Liver (tissue), 9 donors: ENCODE results near the gene KNCN. TPM values are rescaled to one million over a fixed set of nuclear protein-coding genes. Genes with fewer than 3 reads are reported as not detected.

Source experiments
- DNase-seq: peaks from one replicate; pipeline ENCODE4 v3.0.0-alpha.2; 2017; ENCODE audit warnings: low spot score
- H3K27ac ChIP-seq, 2 donors: one replicate each; pipeline ENCODE4 v1.7.0; 2013; ENCODE audit warnings: inconsistent platforms in 2 of 2, low read length in 2 of 2, control low read depth in 1 of 2, low read depth in 1 of 2, mild to moderate bottlenecking in 1 of 2
- H3K27me3 ChIP-seq, 4 donors: one replicate each; pipeline versions ENCODE4 v1.6.1 to v1.7.0; 2013; ENCODE audit warnings: low read length in 3 of 4, inconsistent platforms in 1 of 4, mild to moderate bottlenecking in 1 of 4, moderate library complexity in 1 of 4; ENCODE audit not compliant: control insufficient read depth in 4 of 4, insufficient read depth in 4 of 4
- H3K36me3 ChIP-seq, 4 donors: one replicate each; pipeline versions ENCODE4 v1.6.1 to v1.7.0; 2013; ENCODE audit warnings: low read length in 3 of 4, mild to moderate bottlenecking in 3 of 4, low read depth in 1 of 4, moderate library complexity in 1 of 4; ENCODE audit not compliant: control insufficient read depth in 4 of 4, insufficient read depth in 3 of 4
- H3K4me1 ChIP-seq, 4 donors: one replicate each; pipeline versions ENCODE4 v1.6.1 to v1.7.0; 2013; ENCODE audit warnings: low read length in 3 of 4, mild to moderate bottlenecking in 3 of 4, moderate library complexity in 1 of 4; ENCODE audit not compliant: control insufficient read depth in 4 of 4, insufficient read depth in 4 of 4
- H3K4me3 ChIP-seq, 3 donors: one replicate each; pipeline versions ENCODE4 v1.6.1 to v1.7.0; 2013; ENCODE audit warnings: low read length in 3 of 3, control low read depth in 1 of 3, low read depth in 1 of 3, mild to moderate bottlenecking in 1 of 3
- H3K9ac ChIP-seq, 2 donors: one replicate each; pipeline ENCODE4 v1.7.0; 2013; ENCODE audit warnings: low read length in 2 of 2, mild to moderate bottlenecking in 2 of 2, moderate library complexity in 2 of 2, control low read depth in 1 of 2, low read depth in 1 of 2
- H3K9me3 ChIP-seq, 4 donors: one replicate each; pipeline versions ENCODE4 v1.6.1 to v1.7.0; 2013; ENCODE audit warnings: low read length in 3 of 4; ENCODE audit not compliant: control insufficient read depth in 4 of 4
- EGR1 ChIP-seq, 2 donors: IDR thresholded peaks; 2 replicates each; pipeline ENCODE4 v1.6.1; 2016 to 2018; ENCODE audit warnings: antibody characterized with exemption in 2 of 2, low read depth in 2 of 2
- FOXA1 ChIP-seq: IDR thresholded peaks from 2 replicates; pipeline ENCODE4 v1.6.1; 2016; ENCODE audit warnings: antibody characterized with exemption
- FOXA2 ChIP-seq: IDR thresholded peaks from 2 replicates; pipeline ENCODE4 v1.6.1; 2016; ENCODE audit warnings: antibody characterized with exemption
- GABPA ChIP-seq, 2 donors: IDR thresholded peaks in 1 of 2; conservative IDR thresholded peaks in 1 of 2; 2 replicates each; pipeline ENCODE4 v1.6.1; 2016; ENCODE audit warnings: antibody characterized with exemption in 2 of 2, mild to moderate bottlenecking in 1 of 2, moderate library complexity in 1 of 2
- HNF4A ChIP-seq, 2 donors: conservative IDR thresholded peaks; 2 replicates each; pipeline ENCODE4 v1.6.1; 2016; ENCODE audit warnings: antibody characterized with exemption in 2 of 2, mild to moderate bottlenecking in 2 of 2
- HNF4G ChIP-seq: IDR thresholded peaks from 2 replicates; pipeline ENCODE4 v1.6.1; 2016; ENCODE audit warnings: antibody characterized with exemption
- JUND ChIP-seq, 2 donors: IDR thresholded peaks; 2 replicates each; pipeline ENCODE4 v1.6.1; 2016; ENCODE audit warnings: antibody characterized with exemption in 2 of 2
- NR2F2 ChIP-seq: IDR thresholded peaks from 2 replicates; pipeline ENCODE4 v1.6.1; 2016; ENCODE audit warnings: antibody characterized with exemption
- RAD21 ChIP-seq, 2 donors: IDR thresholded peaks; 2 replicates each; pipeline ENCODE4 v1.6.1; 2016; ENCODE audit warnings: antibody characterized with exemption in 2 of 2, mild to moderate bottlenecking in 2 of 2
- RXRA ChIP-seq, 2 donors: IDR thresholded peaks; 2 replicates each; pipeline ENCODE4 v1.6.1; 2017 to 2018; ENCODE audit warnings: antibody characterized with exemption in 2 of 2, mild to moderate bottlenecking in 1 of 2
- SP1 ChIP-seq: IDR thresholded peaks from 2 replicates; pipeline ENCODE4 v1.6.1; 2018; ENCODE audit warnings: antibody characterized with exemption, mild to moderate bottlenecking
- TAF1 ChIP-seq: conservative IDR thresholded peaks from 2 replicates; pipeline ENCODE4 v1.6.1; 2016; ENCODE audit warnings: antibody characterized with exemption, mild to moderate bottlenecking
- YY1 ChIP-seq: IDR thresholded peaks from 2 replicates; pipeline ENCODE4 v1.6.1; 2016; ENCODE audit warnings: antibody characterized with exemption, mild to moderate bottlenecking
- WGBS: extraction: QIAGEN DNeasy Blood & Tissue Kit; methylation state at CpG from one replicate; pipeline ENCODE4 v1.1.7; 2013; 5-methylcytosine and 5-hydroxymethylcytosine counted together
- polyA plus RNA-seq, 2 donors: library from polyadenylated mRNA; stranded (reverse) in 1 of 2; unstranded in 1 of 2; fragments of 200-250 nt in 1 of 2; fragments of >200 nt in 1 of 2; fragmentation: Nextera tagmentation in 1 of 2; extraction: Ambion mirVana in 1 of 2; gene quantifications; one replicate each; pipeline versions ENCODE4 v1.2.1 to v1.2.3, GENCODE V29; 2013 to 2015
- total RNA-seq, 2 donors: library from RNA; depleted of rRNA; stranded (reverse); fragments of >200 nt; gene quantifications; one replicate each; pipeline ENCODE4 v1.2.3, GENCODE V29; 2014
- TF ChIP-seq, protein P1 (sequence below): IDR thresholded peaks from 2 replicates; pipeline ENCODE4 v1.6.1; 2016; ENCODE audit warnings: antibody characterized with exemption
- TF ChIP-seq, protein P2 (sequence below): IDR thresholded peaks from 2 replicates; pipeline ENCODE4 v1.6.1; 2016; ENCODE audit warnings: antibody characterized with exemption
- TF ChIP-seq, protein P3 (sequence below): IDR thresholded peaks from 2 replicates; pipeline ENCODE4 v1.6.1; 2016; ENCODE audit warnings: antibody characterized with exemption, mild to moderate bottlenecking
- TF ChIP-seq, protein P4 (sequence below): fragments of 150-350 bp; IDR thresholded peaks from 2 replicates; pipeline ENCODE4 v1.5.1; 2017; ENCODE audit warnings: improper control_type of control experiment, low read depth, low read length; ENCODE audit not compliant: missing input control
- TF ChIP-seq, protein P5 (sequence below): IDR thresholded peaks from 2 replicates; pipeline ENCODE4 v1.6.1; 2016; ENCODE audit warnings: antibody characterized with exemption
- donor health status: healthy.
- donor health status: healthy.
- donor health status: healthy.
- donor health status: healthy.
- donor health status: healthy.

KNCN gene
- total and polyA plus RNA-seq, 4 donors, result not detected

DNA sequence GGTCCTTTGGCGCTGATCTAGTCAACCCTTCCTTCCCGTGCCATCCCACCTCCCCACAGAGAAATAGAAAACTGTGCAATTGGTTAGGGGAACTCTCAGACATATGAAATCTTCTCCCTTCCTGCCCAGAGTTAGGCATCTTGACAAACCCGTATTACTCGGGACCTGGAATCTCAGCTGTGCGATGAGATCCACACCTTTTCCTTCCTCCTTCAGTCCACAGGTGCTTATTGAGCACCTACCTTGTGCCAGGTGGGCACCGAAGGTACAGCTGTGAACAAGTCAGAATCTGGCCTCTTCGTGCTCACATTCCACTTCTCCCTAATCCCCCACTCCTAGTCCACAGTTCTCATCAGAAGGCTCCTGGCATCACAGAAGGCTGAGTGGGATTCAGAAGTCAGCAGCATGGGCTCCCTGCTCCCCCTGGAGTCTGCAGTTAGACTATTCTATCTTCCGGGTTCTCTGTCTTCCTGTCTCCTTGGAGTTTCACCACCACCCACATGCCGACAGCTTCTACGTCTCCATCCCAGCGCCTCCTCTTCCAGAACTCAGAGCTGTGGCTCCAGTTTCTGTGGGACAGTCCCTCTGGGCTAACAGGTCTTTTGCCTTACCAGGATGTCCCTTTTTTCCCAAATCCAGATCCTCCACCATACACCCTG lies 23.0 kb downstream of the KNCN start:
- Histone ChIP-seq H3K9me3 (no peaks in the 10 kb centered on the region), H3K4me3 (no peak overlapping the region), H3K36me3 (no peaks in the 10 kb centered on the region), H3K4me1 (peaks cover 3 to 17% (median 13%) of the 10 kb centered on the region in 4 donors), H3K27ac (no peak overlapping the region), H3K27me3 (no peaks in the 10 kb centered on the region), H3K9ac (no peak overlapping the region)
- 42% methylated on average over 11 of the region's 11 CpGs for WGBS
- no peak for TF ChIP-seq RXRA (IDR thresholded peaks at IDR 0.05)
- TF ChIP-seq NR2F2, result no peak
- TF ChIP-seq, protein P1, sequence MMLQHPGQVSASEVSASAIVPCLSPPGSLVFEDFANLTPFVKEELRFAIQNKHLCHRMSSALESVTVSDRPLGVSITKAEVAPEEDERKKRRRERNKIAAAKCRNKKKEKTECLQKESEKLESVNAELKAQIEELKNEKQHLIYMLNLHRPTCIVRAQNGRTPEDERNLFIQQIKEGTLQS, result no peak
- TF ChIP-seq, protein P2, sequence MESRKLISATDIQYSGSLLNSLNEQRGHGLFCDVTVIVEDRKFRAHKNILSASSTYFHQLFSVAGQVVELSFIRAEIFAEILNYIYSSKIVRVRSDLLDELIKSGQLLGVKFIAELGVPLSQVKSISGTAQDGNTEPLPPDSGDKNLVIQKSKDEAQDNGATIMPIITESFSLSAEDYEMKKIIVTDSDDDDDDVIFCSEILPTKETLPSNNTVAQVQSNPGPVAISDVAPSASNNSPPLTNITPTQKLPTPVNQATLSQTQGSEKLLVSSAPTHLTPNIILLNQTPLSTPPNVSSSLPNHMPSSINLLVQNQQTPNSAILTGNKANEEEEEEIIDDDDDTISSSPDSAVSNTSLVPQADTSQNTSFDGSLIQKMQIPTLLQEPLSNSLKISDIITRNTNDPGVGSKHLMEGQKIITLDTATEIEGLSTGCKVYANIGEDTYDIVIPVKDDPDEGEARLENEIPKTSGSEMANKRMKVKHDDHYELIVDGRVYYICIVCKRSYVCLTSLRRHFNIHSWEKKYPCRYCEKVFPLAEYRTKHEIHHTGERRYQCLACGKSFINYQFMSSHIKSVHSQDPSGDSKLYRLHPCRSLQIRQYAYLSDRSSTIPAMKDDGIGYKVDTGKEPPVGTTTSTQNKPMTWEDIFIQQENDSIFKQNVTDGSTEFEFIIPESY, result no peak
- no peak for TF ChIP-seq JUND (IDR thresholded peaks at IDR 0.05)
- TF ChIP-seq TAF1, result no peak
- TF ChIP-seq HNF4G, result no peak
- TF ChIP-seq YY1, result no peak
- TF ChIP-seq SP1, result no peak
- TF ChIP-seq GABPA (IDR thresholded peaks at IDR 0.05 in 1 of 2, conservative IDR thresholded peaks at IDR 0.05 in 1 of 2), result no peak
- TF ChIP-seq HNF4A (conservative IDR thresholded peaks at IDR 0.05), result no peak
- no peak for TF ChIP-seq EGR1 (IDR thresholded peaks at IDR 0.05; ENCODE audit: low read depth in 2 of 2)
- TF ChIP-seq, protein P3, sequence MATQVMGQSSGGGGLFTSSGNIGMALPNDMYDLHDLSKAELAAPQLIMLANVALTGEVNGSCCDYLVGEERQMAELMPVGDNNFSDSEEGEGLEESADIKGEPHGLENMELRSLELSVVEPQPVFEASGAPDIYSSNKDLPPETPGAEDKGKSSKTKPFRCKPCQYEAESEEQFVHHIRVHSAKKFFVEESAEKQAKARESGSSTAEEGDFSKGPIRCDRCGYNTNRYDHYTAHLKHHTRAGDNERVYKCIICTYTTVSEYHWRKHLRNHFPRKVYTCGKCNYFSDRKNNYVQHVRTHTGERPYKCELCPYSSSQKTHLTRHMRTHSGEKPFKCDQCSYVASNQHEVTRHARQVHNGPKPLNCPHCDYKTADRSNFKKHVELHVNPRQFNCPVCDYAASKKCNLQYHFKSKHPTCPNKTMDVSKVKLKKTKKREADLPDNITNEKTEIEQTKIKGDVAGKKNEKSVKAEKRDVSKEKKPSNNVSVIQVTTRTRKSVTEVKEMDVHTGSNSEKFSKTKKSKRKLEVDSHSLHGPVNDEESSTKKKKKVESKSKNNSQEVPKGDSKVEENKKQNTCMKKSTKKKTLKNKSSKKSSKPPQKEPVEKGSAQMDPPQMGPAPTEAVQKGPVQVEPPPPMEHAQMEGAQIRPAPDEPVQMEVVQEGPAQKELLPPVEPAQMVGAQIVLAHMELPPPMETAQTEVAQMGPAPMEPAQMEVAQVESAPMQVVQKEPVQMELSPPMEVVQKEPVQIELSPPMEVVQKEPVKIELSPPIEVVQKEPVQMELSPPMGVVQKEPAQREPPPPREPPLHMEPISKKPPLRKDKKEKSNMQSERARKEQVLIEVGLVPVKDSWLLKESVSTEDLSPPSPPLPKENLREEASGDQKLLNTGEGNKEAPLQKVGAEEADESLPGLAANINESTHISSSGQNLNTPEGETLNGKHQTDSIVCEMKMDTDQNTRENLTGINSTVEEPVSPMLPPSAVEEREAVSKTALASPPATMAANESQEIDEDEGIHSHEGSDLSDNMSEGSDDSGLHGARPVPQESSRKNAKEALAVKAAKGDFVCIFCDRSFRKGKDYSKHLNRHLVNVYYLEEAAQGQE, result no peak
- TF ChIP-seq, protein P4, sequence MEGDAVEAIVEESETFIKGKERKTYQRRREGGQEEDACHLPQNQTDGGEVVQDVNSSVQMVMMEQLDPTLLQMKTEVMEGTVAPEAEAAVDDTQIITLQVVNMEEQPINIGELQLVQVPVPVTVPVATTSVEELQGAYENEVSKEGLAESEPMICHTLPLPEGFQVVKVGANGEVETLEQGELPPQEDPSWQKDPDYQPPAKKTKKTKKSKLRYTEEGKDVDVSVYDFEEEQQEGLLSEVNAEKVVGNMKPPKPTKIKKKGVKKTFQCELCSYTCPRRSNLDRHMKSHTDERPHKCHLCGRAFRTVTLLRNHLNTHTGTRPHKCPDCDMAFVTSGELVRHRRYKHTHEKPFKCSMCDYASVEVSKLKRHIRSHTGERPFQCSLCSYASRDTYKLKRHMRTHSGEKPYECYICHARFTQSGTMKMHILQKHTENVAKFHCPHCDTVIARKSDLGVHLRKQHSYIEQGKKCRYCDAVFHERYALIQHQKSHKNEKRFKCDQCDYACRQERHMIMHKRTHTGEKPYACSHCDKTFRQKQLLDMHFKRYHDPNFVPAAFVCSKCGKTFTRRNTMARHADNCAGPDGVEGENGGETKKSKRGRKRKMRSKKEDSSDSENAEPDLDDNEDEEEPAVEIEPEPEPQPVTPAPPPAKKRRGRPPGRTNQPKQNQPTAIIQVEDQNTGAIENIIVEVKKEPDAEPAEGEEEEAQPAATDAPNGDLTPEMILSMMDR, result no peak
- TF ChIP-seq, protein P5, sequence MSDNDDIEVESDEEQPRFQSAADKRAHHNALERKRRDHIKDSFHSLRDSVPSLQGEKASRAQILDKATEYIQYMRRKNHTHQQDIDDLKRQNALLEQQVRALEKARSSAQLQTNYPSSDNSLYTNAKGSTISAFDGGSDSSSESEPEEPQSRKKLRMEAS, result no peak
- TF ChIP-seq RAD21 (IDR thresholded peaks at IDR 0.05), result no peak
- no peak for TF ChIP-seq FOXA2
- no peak for TF ChIP-seq FOXA1
- DNase-seq, result no peak
